ENCODE measurements around the gene GFRA3.

GFRA3 gene

GRCh38 chr5:138246822-138247221 lies 27.6 kb downstream of the GFRA3 start:
- no peak for DNase-seq (ENCODE audit: low spot score)

- no peak for DNase-seq (ENCODE audit: low spot score)
Measured at GRCh38 chr5:138246334-138246733, 28.1 kb downstream of the GFRA3 start.

- no peak for DNase-seq (ENCODE audit: low spot score)
Measured at GRCh38 chr5:138245717-138246116, 28.7 kb downstream of the GFRA3 start.

- DNase-seq (ENCODE audit: low spot score): peak; percentile 12
Measured at GRCh38 chr5:138243794-138244193, 30.6 kb downstream of the GFRA3 start.

GRCh38 chr5:138241688-138242571 lies 32.5 kb downstream of the GFRA3 start:
- DNase-seq (ENCODE audit: low spot score): no peak

GRCh38 chr5:138240650-138241385 lies 33.6 kb downstream of the GFRA3 start:
- no peak for DNase-seq (ENCODE audit: low spot score)

GRCh38 chr5:138238034-138238433 lies 36.4 kb downstream of the GFRA3 start:
- DNase-seq (ENCODE audit: low spot score): no peak

- DNase-seq (ENCODE audit: low spot score): no peak
Measured at GRCh38 chr5:138234651-138235050, 39.8 kb downstream of the GFRA3 start.

- DNase-seq (ENCODE audit: low spot score): no peak
Measured at GRCh38 chr5:138233280-138233679, 41.1 kb downstream of the GFRA3 start.

GRCh38 chr5:138230981-138231589 lies 43.3 kb downstream of the GFRA3 start:
- DNase-seq (ENCODE audit: low spot score): no peak

- DNase-seq (ENCODE audit: low spot score): no peak
Measured at GRCh38 chr5:138230261-138230660, 44.2 kb downstream of the GFRA3 start.

- DNase-seq (ENCODE audit: low spot score): no peak
Measured at GRCh38 chr5:138229387-138229786, 45.0 kb downstream of the GFRA3 start.

- DNase-seq (ENCODE audit: low spot score): no peak
Measured at GRCh38 chr5:138226910-138227309, 47.5 kb downstream of the GFRA3 start.

GRCh38 chr5:138224712-138225111 lies 49.7 kb downstream of the GFRA3 start:
- DNase-seq (ENCODE audit: low spot score): no peak

- DNase-seq (ENCODE audit: low spot score): no peak
Measured at GRCh38 chr5:138223532-138223931, 50.9 kb downstream of the GFRA3 start.

GRCh38 chr5:138216799-138217198 lies 57.6 kb downstream of the GFRA3 start:
- DNase-seq (ENCODE audit: low spot score): no peak

GRCh38 chr5:138213161-138214029 lies 61.0 kb downstream of the GFRA3 start, which contains the start of gene CDC23:
CDC23 (minus strand) TSS chr5:138213323; CDS start chr5:138213312, 11 bp downstream.
- peak; percentile 97 for DNase-seq (ENCODE audit: low spot score)

GRCh38 chr5:138212828-138213160 lies 61.6 kb downstream of the GFRA3 start:
- DNase-seq (ENCODE audit: low spot score): no peak

GRCh38 chr5:138210985-138211384 lies 63.4 kb downstream of the GFRA3 start:
- DNase-seq (ENCODE audit: low spot score): no peak

Measured in Ammon's horn (tissue), 1 donor.